ENCODE data around the gene UMOD.
A peak's percentile ranks its signal among the peaks of the same experiment; 100 is the strongest.

UMOD gene

GRCh38 chr16:20352615-20353014 is at the start of gene UMOD:
Gene UMOD (minus strand): TSS chr16:20352715. CDS start chr16:20350737, 1,978 bp downstream.
- DNase-seq = no peak

DNA sequence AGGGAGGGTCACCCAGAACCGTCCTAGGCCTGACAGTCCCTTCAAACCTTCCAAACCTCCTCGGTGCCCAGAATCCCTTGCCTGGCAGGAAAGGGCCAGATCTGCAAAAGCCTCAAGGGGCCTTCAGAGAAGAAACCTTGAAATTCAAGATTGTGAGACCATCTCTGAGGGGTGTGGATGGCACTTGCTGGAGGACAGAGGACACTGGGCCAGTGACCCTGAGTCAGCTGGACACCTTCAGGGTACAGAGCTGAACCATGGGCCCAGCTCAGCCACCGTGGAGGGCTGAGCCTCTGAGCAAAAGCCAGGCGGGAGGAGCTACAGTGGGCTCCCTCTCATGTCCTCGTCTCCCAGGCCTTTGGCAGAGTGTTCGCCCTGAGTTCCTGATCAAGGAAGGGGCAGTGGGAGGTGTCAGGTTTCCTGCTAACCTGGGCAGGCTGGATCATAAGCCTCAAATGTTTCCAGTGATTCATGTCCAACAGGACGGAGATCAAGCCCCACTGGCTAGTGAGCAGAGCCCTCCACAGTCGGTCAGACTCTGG is 49.0 kb upstream of the UMOD start:
- no peak for DNase-seq

DNA sequence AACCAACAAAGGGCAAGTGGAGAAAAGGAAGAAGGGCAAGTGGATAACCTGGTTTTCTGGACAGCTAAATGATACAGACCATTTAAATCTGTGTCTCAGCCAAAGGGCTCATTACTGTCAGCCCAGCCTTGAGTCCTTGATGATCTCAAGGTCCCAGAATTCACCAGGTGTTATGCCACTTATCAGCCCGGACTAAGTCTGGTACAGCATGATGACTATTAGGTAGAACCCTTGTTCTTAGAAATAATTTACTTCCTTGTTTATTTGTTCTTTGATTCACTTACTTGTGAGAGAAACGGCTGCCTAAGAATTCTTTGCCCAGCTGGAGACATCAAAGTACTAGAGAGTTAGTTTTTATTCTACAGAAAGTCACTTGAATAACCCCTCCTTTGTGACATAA is 48.6 kb upstream of the UMOD start:
- no peak for DNase-seq

GRCh38 chr16:20399185-20399584 is 46.7 kb upstream of the UMOD start:
- DNase-seq = no peak

GRCh38 chr16:20398603-20399002 is 46.1 kb upstream of the UMOD start:
- no peak for DNase-seq

GRCh38 chr16:20397468-20398074 is 45.1 kb upstream of the UMOD start:
- DNase-seq = no peak

GRCh38 chr16:20396846-20397467 is 44.4 kb upstream of the UMOD start:
- no peak for DNase-seq

DNA sequence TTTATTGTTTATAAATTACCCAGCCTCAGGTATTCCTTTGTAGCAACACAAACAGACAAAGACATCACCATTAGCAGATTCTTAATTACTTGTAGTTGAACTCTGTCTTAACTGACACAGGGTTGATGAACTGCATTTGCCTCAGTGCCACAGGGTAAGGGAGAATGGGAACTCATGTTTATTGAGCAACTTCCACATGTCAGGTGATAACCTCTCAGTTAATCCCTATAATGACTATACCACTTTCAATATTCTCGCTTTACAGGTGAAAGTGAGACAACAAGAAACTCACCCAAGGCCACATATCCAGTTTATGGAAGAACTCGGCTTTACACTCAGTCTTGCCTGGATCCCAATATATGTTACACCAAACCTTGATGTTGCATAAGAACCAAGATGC is 43.4 kb upstream of the UMOD start:
- no peak for DNase-seq

- DNase-seq = no peak
Observed at GRCh38 chr16:20393801-20394577, 41.5 kb upstream of the UMOD start.

DNA sequence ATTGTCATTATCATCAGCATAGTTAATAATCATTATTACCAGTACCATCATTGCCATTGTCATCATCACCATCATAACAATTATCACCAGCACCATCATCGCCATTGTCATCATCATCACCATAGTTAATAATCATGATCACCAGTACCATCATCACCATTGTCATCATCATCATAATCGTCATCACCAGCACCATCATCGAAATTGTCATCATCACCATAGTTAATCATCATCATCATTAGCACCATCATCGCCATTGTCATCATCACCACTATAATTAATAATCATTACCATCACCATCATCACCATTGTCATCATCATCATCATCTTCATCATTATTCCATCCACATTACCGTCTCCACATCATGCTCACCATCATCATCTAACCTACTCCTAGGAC is 38.5 kb upstream of the UMOD start:
- DNase-seq = no peak

DNA sequence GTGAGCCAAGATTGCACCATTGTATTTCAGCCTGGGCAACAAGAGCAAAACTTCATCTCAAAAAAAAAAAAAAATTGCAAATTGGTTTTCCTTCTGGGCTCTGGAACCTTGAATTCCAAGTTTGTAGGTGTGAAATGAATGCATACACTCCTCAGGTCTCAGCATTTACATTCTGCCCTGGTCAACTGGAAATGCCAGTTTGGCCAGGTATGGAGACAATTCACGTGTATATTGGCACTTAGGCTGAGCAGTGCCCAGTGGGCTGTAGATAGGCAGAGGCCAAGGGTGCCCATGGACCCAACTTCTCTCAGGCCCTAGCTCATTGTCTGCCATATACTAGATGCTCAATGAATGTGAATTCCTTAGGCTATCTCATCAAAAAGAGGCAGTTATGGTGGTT is 36.3 kb upstream of the UMOD start:
- no peak for DNase-seq

GRCh38 chr16:20387978-20388377 is 35.5 kb upstream of the UMOD start:
- DNase-seq = no peak

GRCh38 chr16:20385844-20386832 is 33.6 kb upstream of the UMOD start:
- DNase-seq = peak; percentile 80

DNA sequence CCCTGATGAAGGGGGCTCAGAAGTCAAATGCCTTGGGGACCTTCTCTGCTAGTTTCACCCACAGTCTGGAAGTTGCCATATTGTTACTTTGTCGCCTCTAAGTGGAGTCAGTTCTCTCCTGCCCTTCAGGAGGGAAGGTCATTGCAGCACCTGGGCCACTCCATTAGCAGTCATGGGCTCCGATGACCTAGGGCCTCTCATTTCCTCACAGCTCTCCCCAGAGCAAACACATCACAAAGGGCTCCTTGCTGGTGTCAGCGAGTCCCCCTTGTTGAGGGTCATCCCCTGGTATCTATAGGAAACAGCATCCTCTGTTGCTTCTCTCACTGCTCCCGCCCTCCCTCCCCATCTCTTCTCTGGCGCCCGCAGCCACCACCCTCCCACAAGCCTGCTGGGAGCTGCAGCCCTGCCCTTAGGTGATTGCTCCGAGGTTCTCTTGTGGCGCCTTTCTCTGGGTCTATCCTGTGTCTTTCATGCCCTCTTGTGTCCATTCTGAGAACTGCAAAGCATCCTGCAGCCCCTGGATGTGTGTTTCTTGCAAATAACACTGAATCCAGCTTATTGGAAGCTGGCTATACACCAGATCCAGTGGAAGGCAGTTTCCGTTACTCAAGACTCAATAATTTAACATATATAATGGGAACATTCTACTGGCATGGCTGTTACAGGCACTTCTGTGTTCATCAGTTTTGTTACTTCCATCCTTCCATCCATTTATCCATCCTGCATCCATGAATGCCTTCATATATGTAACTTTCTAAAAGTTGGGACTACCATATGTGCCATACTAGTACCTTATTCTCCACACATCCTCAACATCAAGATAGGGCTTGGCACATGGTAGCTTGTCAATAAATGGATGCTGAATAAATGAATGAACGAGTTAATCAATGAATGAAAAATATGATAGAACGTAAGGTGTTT is 30.9 kb upstream of the UMOD start:
- DNase-seq = peak; percentile 80

GRCh38 chr16:20382202-20382948 is 29.9 kb upstream of the UMOD start:
- no peak for DNase-seq

DNA sequence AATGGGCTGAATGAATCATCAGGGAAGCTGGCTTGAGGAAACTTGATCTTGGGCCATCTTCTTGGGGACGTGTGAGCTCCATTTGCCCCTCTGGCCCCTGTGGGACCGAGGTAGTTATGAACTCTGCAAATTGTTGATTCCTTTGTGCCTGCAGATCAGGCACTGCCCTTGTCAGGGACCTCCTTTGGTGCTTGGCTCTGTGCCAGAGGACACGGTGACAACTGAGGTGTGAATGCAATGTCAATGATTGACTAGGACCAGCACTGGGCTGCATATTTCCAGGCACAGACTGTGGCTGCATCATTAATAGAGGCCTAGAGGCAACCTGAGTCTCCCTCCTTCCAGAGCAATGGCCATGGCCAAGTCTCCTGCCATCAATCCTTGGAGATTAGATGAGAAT is 28.3 kb upstream of the UMOD start:
- no peak for DNase-seq

- DNase-seq = no peak
Observed at GRCh38 chr16:20377181-20377580, 24.7 kb upstream of the UMOD start.

GRCh38 chr16:20372701-20373100 is 20.2 kb upstream of the UMOD start:
- no peak for DNase-seq

- DNase-seq = no peak
Observed at GRCh38 chr16:20369452-20370054, 17.0 kb upstream of the UMOD start.

DNA sequence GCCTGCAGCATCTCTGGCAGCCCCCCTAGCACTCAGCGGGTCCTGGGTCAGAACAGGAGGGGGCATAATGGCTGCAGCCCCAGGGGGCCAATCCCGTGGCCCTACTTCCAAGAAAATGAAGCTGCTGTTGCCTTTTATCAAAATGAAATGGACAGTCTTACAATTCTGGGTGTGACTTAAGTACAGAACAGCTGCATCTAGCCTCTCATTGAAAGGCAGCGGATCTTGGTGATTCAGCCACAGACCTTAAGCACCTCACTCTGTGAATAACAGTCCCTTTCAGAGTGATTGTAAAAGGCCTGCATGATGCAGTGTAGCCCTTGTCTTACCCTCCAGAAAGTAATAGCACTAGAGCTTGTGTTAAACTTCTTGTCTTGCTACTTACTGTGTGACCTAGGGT is 11.5 kb upstream of the UMOD start:
- no peak for DNase-seq
